ENCODE measurements around the gene DYNLT1. TPM values are rescaled to one million over a fixed set of nuclear protein-coding genes. Genes with fewer than 3 reads are reported as not detected.
"Not testable (repeated sequence)": the region's sequence is repeated elsewhere in the genome, so short reads cannot be mapped to it uniquely, and the experiment has no call there.

DYNLT1 gene
- total and polyA plus RNA-seq, 9 of the 15 experiments (the other 6 are each of a cell fraction or from before 2014, with no cell fraction given), result 42.2 to 583 (median 127) TPM

DNA sequence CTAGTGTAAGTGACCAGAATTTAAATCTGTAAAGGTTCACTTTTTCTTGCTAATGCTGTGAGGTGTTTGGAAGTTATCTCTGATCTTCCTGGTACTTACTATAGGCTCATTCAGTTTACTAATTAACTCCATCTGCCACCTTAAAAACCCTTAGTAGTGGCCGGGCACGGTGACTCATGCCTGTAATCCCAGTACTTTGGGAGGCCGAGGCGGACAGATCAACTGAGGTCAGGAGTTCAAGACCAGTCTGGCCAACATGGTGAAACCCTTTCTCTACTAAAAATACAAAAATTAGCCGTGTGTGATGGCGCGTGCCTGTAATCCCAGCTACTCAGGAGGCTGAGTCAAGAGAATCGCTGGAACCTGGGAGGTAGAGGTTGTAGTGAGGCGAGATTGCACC lies 12.4 kb upstream of the DYNLT1 start:
- DNase-seq (ENCODE audit: extremely low read depth in 1 of 4, low spot score in 3 of 4); CTCF ChIA-PET (ENCODE audit: low intra/inter-chr PET ratio); H3K4me1 ChIP-seq (replicated peaks in 1 of 2; ENCODE audit: control insufficient read depth in 2 of 2, insufficient read depth in 2 of 2, low read length in 2 of 2); ATAC-seq; H3K4me3 ChIP-seq; H3K9me1 ChIP-seq (ENCODE audit: control insufficient read depth, insufficient read depth, low read length); H3K27ac ChIP-seq (ENCODE audit: extremely low read depth, low read depth, low read length); H4K20me1 ChIP-seq (replicated peaks; ENCODE audit: control insufficient read depth, insufficient read depth, low read length); in situ Hi-C loops (cut with MboI); intact Hi-C loops (cut with micrococcal nuclease); H3K9ac ChIP-seq (ENCODE audit: insufficient read depth in 1 of 2, low read depth in 2 of 2, low read length in 2 of 2); H3K4me2 ChIP-seq (ENCODE audit: insufficient read depth, low read length); H3K36me3 ChIP-seq (ENCODE audit: control insufficient read depth, insufficient read depth, low read length); BruUV-seq (replicated peaks); H3K9me3 ChIP-seq (replicated peaks; ENCODE audit: control insufficient read depth, insufficient read depth, low read depth, low read length); H3K79me2 ChIP-seq (ENCODE audit: control insufficient read depth, insufficient read depth, low read length); H2AFZ ChIP-seq (ENCODE audit: low read depth, low read length): not testable (repeated sequence)
- POLR2A ChIA-PET, result interaction anchor here (1.7 kb wide), 1 partner anchor 13 kb away, joined by 6 read pairs; the partner anchor contains the start of gene DYNLT1
- 0% methylated on average over 8 of the region's 9 CpGs for WGBS (ENCODE audit: insufficient coverage, low coverage, missing lambda C conversion rate)
- FAIRE-seq, result peak; percentile 72
- H3K27me3 ChIP-seq (ENCODE audit: control insufficient read depth in 2 of 2, insufficient read depth in 2 of 2, low read length in 2 of 2), result peaks cover 48 to 66% of the 10 kb centered on the region in 2 experiments
- TF ChIP-seq, protein P1, sequence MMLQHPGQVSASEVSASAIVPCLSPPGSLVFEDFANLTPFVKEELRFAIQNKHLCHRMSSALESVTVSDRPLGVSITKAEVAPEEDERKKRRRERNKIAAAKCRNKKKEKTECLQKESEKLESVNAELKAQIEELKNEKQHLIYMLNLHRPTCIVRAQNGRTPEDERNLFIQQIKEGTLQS (IDR thresholded peaks at IDR 0.05), result peak; percentile 44; the same call in 1 of the 2 replicates
- TF ChIP-seq, protein P1 (CRISPR knock-in tag; conservative IDR thresholded peaks at IDR 0.05), result not testable (repeated sequence)
